OCI-M1 (cell line): ENCODE measurements around the gene UNC5A.

ENCODE experiments used
- DNase-seq: peaks from one replicate; lab custom pipeline; 2025; lab: John Stamatoyannopoulos, UW

UNC5A gene

GRCh38 chr5:176821441-176821840, 11.1 kb downstream of the UNC5A start:
- DNase-seq, result no peak

GRCh38 chr5:176822041-176822792, 11.9 kb downstream of the UNC5A start:
- no peak for DNase-seq

- no peak for DNase-seq
These were observed 12.6 kb downstream of the UNC5A start for GRCh38 chr5:176822793-176823481.

GRCh38 chr5:176823869-176824412, 13.6 kb downstream of the UNC5A start:
- no peak for DNase-seq

DNA sequence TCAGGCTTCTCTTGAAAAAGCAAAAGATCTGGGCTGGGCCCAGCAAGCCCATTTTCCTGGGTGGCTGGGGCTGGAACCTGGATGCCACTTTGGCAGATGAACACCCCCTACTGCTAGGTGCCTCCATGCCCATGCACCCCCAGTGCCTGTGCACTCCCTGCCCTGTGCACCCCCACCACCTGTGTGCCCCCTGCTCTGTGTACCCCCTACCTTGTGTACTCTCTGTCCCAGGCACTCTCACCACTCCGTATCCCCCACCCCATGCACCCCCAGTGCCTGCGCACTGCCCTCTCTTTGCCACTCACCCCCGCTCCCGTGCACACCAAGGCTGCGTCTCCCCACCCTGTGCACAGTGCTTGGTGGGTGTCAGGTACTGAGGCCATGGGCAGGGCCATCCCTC, 14.2 kb downstream of the UNC5A start:
- DNase-seq, result no peak

DNA sequence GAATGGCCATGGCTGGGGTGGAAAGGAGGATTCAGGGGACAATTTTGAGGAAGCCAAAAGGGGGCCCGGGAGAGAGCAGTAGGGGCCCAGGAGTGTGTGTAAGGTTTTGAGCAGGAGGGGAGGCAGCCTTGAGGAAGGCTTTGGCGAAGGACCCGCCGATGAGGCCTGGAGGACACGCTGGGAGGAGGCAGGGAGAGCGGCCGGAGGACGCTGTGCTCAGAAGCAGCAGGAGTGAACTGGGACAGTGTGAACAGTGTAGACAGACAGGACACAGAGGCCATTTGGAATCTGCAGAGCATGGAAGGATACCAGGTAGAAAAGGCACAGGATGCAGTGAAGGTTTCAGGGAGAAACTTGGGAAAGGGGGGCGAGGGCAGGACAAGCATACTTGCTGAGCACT, 14.9 kb downstream of the UNC5A start:
- no peak for DNase-seq

DNA sequence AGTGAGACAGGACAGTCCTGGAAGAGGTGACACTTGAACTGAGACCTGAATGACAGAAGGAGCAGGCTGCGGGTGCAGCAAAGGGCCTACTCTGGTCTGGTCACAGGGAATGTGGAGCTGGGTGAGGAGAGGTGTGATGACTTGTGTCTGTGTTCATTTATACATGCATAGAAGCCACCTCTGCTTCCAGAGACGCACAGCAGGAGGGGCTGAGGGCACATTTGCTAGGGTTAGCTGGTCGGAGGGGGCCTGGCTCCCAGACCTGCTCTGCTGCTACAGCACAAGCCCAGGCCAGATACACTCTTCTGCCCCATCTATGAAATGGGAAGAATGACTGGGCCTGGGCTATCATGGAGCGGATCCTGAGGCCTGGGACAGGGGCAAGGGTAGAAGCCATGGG, 15.6 kb downstream of the UNC5A start:
- DNase-seq, result no peak

DNA sequence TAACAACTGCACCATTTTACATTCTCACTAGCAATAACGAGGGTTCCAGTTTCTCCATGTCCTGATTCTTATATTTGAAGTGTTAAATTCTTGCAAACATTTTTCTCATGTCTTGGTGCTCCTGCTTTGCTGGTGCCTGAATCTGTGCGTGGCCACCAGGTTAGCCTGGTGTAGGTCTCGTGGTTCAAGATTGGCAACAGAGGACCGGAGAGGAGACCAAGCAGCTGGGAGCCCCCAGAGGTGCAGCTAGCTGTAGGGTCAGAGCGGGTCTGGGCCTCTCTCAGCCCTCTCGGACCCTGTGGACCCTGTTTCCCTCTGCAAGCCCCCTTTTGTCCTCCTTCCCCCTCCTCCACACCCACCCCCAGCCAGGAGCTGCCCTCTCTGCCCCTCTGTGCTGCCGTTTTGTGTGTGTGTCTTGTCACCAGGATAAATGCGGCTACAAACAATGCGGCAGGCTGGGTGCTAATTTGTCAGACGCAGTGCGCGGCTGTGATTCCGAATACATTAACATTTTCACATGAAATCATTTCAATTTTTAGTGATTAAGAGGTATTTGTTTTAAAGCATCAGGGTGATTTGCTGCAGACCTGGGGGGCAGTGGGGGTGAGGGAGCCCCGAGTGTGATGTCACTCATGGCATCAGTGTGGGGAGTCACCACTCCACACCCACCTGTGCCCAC, 17.5 kb downstream of the UNC5A start:
- DNase-seq, result no peak

DNA sequence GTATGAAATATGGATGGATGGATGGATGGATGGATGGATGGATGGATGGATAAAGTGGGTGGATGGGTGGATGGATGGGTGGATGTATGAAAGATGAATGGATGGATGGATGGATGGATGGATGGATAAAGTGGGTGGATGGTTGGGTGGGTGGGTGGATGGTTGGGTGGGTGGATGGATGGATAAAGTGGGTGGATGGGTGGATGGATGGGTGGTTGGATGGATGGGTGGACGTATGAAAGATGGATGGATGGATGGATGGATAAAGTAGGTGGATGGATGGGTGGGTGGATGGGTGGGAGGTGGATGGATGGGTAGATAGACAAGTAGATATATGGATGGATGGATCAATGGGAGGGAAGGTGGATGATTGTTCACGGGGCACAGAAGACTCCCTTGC, 19.0 kb downstream of the UNC5A start:
- DNase-seq, result no peak

GRCh38 chr5:176830422-176830994, 20.1 kb downstream of the UNC5A start:
- no peak for DNase-seq

DNA sequence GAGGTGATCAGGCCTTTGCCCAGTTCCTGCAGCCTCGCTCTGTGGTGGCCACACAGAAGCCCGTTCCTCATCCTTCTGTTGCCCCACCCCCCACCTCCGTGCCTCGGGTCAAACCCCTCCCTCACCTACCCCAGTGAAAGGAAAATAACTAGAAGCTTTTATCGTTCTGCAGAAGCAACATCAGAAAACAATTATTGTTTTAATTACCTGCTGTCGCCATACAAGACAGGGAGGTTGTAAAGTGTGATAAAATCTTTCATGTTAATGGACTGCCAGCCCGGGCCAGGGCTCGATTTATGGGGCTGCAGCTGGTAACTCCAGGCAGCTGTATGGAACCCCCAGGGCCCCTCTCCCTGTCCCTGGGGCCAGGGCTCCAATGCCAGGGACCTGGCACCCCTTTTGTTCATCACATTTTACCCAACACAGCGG, 20.6 kb downstream of the UNC5A start:
- DNase-seq, result no peak

DNA sequence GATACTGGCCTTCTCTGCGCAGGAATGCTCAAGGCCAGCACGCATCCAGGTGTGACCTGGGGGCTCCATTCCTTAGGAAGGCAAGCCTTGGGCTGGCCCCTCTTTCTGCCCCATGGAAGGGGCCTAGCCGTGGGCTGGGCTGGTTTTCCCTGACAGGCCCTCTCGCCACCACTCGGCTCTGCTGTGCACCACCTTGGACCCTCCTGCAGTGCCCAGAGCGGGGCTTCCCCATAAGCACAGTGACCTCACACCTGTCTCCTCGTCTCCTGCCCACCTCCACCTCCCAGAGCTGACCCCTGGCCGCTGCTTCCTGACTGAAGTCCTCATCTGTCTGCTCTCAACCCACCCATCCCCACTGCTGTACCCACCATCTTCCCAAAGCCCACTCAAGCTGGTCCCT, 21.1 kb downstream of the UNC5A start:
- no peak for DNase-seq

- DNase-seq, result no peak
These were observed 21.8 kb downstream of the UNC5A start for GRCh38 chr5:176832162-176832561.

DNA sequence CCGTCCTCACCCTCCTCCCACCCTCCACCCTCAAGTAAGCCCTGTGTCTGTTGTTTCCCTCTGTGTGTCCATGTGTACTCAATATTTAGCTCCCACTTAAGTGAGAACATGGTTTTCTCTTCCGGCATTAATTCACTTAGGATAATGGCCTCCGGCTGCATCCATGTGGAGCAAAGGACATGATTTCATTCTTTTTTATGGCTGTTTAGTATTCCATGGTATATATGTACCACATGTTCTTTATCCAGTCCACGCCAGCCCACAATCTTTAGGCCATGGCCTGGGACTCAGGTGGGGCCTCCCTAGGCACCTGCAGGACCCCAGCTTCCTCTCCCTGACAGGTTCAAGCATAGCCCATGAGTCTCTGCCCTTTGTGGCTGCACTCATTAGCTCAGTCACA, 22.9 kb downstream of the UNC5A start:
- no peak for DNase-seq

GRCh38 chr5:176835918-176836317, 25.6 kb downstream of the UNC5A start:
- no peak for DNase-seq

GRCh38 chr5:176836811-176837706, 26.7 kb downstream of the UNC5A start:
- DNase-seq, result no peak

- DNase-seq, result peak; percentile 92
These were observed 27.4 kb downstream of the UNC5A start for GRCh38 chr5:176837707-176838115.

DNA sequence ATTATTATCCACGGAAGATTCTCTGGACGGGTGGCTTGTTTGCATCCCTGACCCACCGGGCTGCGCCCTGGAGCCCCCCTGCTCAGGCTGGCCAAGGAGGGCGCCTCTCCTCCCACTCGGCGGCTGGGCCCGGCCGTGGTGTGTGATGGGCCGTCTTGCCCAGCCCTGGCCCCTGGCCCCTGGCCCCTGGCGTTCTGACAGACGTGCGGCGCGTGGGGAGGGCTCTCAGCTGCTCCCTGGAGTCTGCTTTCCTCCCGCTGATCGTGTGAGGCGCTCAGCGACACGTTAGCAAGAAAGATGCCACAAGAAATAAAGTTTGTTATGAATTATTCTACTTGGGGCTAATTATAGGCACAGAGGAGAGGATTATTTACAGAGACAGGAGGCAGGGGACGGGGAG, 33.3 kb downstream of the UNC5A start:
- DNase-seq, result no peak

- DNase-seq, result no peak
These were observed 33.9 kb downstream of the UNC5A start for GRCh38 chr5:176844281-176844680.

GRCh38 chr5:176844706-176845391, 34.5 kb downstream of the UNC5A start:
- peak; percentile 33 for DNase-seq

- no peak for DNase-seq
These were observed 35.0 kb downstream of the UNC5A start for GRCh38 chr5:176845392-176845713.
